Ishikawa (cell line): Measurements from ENCODE around the gene ENC1.

Experiments used
- CREB1 ChIP-seq: IDR thresholded peaks from 2 replicates; pipeline ENCODE4 v1.6.1; 2012; ENCODE audit warnings: low read depth
- EP300 ChIP-seq: IDR thresholded peaks from 2 replicates; pipeline ENCODE4 v1.6.1; 2012; ENCODE audit warnings: borderline replicate concordance
- FOXM1 ChIP-seq: IDR thresholded peaks from 2 replicates; pipeline ENCODE4 v1.6.1; 2012; ENCODE audit warnings: low read depth, borderline replicate concordance
- MAX ChIP-seq: IDR thresholded peaks from 2 replicates; pipeline ENCODE4 v1.6.1; 2012
- RAD21 ChIP-seq: IDR thresholded peaks from 2 replicates; pipeline ENCODE4 v1.6.1; 2012; ENCODE audit warnings: low read depth
- REST ChIP-seq: IDR thresholded peaks from 2 replicates; pipeline ENCODE4 v1.6.1; 2012; ENCODE audit warnings: low read depth, mild to moderate bottlenecking
- TAF1 ChIP-seq: IDR thresholded peaks from 2 replicates; pipeline ENCODE4 v1.6.1; 2012; ENCODE audit warnings: low read depth, mild to moderate bottlenecking
- TCF12 ChIP-seq: IDR thresholded peaks from 2 replicates; pipeline ENCODE4 v1.6.1; 2012; ENCODE audit warnings: low read depth
- USF1 ChIP-seq: IDR thresholded peaks from 2 replicates; pipeline ENCODE4 v1.6.1; 2012
- ZBTB7A ChIP-seq: IDR thresholded peaks from 2 replicates; pipeline ENCODE4 v1.6.1; 2012; ENCODE audit warnings: low read depth

- TF ChIP-seq TCF12 (no peak), USF1 (no peak), MAX (no peak), EP300 (no peak), RAD21 (no peak), FOXM1 (no peak), REST (no peak), TAF1 (no peak), CREB1 (no peak), ZBTB7A (no peak)
Observed at GRCh38 chr5:74643111-74643562, 2.6 kb upstream of the ENC1 start.
